ENCODE measurements around the gene RPLP2. TPM values are rescaled to one million over a fixed set of nuclear protein-coding genes. Genes with fewer than 3 reads are reported as not detected.

The RPLP2 gene
- total and polyA plus RNA-seq, 2 experiments from 2014 or later = 263 to 726 TPM

DNA sequence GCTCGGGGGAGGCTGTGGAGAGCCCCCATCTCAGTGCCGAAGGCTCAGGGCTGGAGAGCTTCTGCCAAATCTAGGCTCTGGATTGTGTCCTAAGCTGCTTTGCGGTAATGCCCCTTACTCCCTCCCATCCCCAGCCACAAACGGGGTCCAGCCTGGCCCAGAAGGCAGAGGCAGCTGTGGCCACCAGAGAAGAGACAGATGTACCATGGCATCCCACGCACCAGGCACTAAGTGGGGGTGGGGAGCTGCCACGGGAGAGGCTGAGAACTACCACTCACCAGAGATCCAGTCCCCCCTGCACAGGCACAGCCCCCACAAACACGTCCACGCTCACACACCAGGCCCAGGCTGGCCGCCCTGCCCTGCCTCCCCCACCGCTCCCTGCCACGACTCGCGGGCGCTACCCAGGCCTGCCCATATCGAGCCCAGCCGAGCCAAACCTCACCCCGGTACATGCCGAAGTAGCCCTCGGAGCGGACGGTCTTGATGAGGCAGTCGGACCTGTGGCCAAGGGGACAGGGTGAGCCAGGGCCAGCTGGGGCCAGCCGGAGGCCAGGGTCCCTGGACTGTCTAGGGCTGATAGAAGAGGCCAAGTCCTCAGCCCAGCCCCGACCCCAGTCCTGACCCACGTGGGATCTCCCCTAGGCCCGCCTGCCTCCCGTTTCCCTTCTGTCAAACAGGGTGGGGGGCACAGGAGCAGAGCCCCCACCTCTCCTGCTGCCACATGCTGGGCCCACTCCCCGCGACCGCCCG lies 15.6 kb upstream of the RPLP2 start:
- Histone ChIP-seq H3K9me3 (ENCODE audit: low read depth) (no peaks in the 10 kb centered on the region), H3K27me3 (replicated peaks; ENCODE audit: insufficient read depth) (no peaks in the 10 kb centered on the region), H3K4me3 (no peak overlapping the region), H3K4me2 (ENCODE audit: unreplicated experiment) (no peak overlapping the region), H3K79me2 (ENCODE audit: insufficient read depth) (peaks cover 12% of the 10 kb centered on the region), H3K27ac (no peak overlapping the region), H4K20me1 (ENCODE audit: insufficient read depth) (no peaks in the 10 kb centered on the region), H2AFZ (no peak overlapping the region), H3F3A (ENCODE audit: insufficient read depth) (peaks cover 8% of the 10 kb centered on the region; the same call in 1 of the 2 replicates), H3K4me1 (ENCODE audit: insufficient read depth) (peaks cover 6% of the 10 kb centered on the region), H3K9ac (no peak overlapping the region), H3K36me3 (ENCODE audit: low read depth) (no peaks in the 10 kb centered on the region; the same call in 1 of the 2 replicates), H3K9me2 (ENCODE audit: insufficient read depth) (no peaks in the 10 kb centered on the region)
- no peak for TF ChIP-seq EZH2 (IDR thresholded peaks at IDR 0.05; ENCODE audit: insufficient read depth, poor library complexity, severe bottlenecking)
- no peak for TF ChIP-seq EZH2phosphoT487 (IDR thresholded peaks at IDR 0.05; ENCODE audit: insufficient read depth, low read depth)
- in situ Hi-C loops (cut with MboI) = no loop called here
- WGBS, 2 experiments (ENCODE audit: low coverage in 1 of 2, low lambda C conversion rate in 2 of 2, missing lambda C conversion rate in 2 of 2) = 88 to 90% methylated on average over 29 to 30 of the region's 31 CpGs
- no peak for DNase-seq

DNA sequence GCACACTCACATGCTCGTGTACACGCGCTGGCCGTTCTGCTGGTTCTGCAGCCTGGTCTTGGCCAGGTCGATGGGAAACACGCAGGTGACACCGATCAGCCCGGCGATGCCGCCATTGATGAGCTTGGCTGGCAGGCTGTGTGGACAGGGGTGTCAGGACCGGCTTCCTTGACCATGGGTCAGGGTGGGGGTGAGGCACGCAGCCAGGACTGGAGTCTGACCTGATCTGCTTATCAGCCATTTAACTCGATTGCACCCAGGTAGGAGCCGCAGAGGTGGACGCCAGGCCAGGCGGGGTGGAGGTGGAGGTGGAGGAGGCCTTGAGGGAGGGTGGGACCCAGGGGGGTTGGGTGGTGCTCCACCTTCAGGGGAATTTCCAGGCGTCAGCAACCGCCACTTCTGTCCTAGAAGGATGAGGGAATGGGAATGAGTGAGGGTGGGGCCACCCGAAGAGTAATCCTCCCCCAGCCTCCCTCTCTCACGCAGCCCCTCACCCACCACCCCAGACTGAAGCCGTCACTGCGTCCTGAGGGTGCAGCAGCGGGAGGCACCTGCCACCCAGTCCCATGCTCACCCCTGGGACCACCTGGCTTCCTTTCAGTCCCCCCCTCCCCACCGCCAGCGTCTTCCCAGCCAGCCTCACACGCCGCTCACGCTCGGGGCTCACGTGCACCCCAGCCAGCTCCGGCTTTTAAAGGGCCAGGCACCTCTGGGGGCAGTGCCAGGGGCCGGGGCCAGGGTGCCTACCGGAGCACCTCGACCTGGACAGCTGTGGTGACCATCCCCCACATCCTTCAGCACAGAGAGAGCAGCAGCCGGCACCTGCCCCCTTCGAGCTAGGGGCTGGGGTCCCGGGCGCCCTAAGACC lies 14.8 kb upstream of the RPLP2 start:
- Histone ChIP-seq H3K4me2 (ENCODE audit: unreplicated experiment) (peak overlapping the region; percentile 78), H3K4me1 (ENCODE audit: insufficient read depth) (peaks cover 6% of the 10 kb centered on the region), H3K4me3 (peak overlapping the region; percentile 76), H3K79me2 (ENCODE audit: insufficient read depth) (peaks cover 12% of the 10 kb centered on the region), H3K9me2 (ENCODE audit: insufficient read depth) (no peaks in the 10 kb centered on the region), H3F3A (ENCODE audit: insufficient read depth) (peaks cover 8% of the 10 kb centered on the region; the same call in 1 of the 2 replicates), H3K36me3 (ENCODE audit: low read depth) (no peaks in the 10 kb centered on the region; the same call in 1 of the 2 replicates), H3K27me3 (replicated peaks; ENCODE audit: insufficient read depth) (no peaks in the 10 kb centered on the region), H3K27ac (peak overlapping the region; percentile 64; the same call in 1 of the 2 replicates), H4K20me1 (ENCODE audit: insufficient read depth) (no peaks in the 10 kb centered on the region), H3K9me3 (ENCODE audit: low read depth) (no peaks in the 10 kb centered on the region), H2AFZ (no peak overlapping the region), H3K9ac (peak overlapping the region; percentile 78)
- 29 to 49% methylated on average over 21 to 36 of the region's 38 CpGs for WGBS, 2 experiments (ENCODE audit: low coverage in 1 of 2, low lambda C conversion rate in 2 of 2, missing lambda C conversion rate in 2 of 2)
- TF ChIP-seq EZH2 (IDR thresholded peaks at IDR 0.05; ENCODE audit: insufficient read depth, poor library complexity, severe bottlenecking) (no peak), EZH2phosphoT487 (IDR thresholded peaks at IDR 0.05; ENCODE audit: insufficient read depth, low read depth) (no peak)
- DNase-seq = peak; percentile 64
- in situ Hi-C loops (cut with MboI) = no loop called here

DNA sequence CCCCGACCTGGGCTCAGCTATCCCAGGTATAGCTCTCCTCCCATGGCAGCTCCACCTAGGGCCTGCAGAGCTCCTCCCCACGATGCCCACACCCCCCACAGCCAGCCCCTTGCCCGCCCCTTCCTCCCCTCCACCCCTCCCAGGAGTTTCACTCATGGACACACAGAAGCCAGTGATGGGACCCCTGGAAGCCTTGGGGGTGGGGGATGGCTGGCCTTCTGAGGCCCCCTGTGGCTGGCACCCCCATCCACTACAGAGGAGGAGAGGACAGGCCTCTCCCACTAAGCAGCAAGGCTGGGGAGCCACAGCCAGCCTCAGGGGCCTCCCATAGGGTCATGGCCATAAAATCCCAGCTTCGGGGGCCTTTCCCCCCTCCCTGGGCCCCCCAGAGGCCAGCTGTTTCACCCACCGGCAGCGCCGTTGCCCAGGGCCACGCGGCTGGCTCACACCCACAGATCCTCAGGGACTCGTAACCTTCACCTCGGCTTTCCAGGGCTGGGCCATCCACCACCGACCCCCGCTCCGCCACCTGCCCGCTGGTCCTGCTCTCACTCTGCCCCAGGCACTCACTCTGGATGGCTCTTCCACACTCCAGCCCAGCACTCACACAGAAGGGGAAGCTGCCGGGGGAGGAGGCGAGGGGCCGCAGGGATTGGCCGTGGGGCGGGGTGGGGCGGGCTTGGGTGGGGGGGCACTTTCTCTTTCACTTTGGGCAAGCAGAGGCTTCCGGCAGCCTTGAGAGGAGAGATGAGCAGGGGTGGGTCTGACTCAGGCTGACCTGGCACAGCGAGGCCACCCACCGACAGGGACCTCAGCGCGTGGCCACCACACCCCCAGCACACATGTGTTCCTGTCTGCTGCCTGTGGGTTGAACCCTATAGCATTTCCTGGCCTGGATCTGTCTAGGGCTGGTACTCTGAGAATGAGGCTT lies 13.9 kb upstream of the RPLP2 start:
- Histone ChIP-seq H2AFZ (no peak overlapping the region), H3F3A (ENCODE audit: insufficient read depth) (peaks cover 4% of the 10 kb centered on the region; the same call in 1 of the 2 replicates), H3K27ac (peak overlapping the region; percentile 86), H4K20me1 (ENCODE audit: insufficient read depth) (no peaks in the 10 kb centered on the region), H3K27me3 (replicated peaks; ENCODE audit: insufficient read depth) (no peaks in the 10 kb centered on the region), H3K9ac (peak overlapping the region; percentile 85), H3K9me2 (ENCODE audit: insufficient read depth) (no peaks in the 10 kb centered on the region), H3K4me1 (ENCODE audit: insufficient read depth) (peaks cover 6% of the 10 kb centered on the region), H3K79me2 (ENCODE audit: insufficient read depth) (peaks cover 12% of the 10 kb centered on the region), H3K9me3 (ENCODE audit: low read depth) (no peaks in the 10 kb centered on the region), H3K4me2 (ENCODE audit: unreplicated experiment) (peak overlapping the region; percentile 84), H3K36me3 (ENCODE audit: low read depth) (no peaks in the 10 kb centered on the region; the same call in 1 of the 2 replicates), H3K4me3 (peak overlapping the region; percentile 82)
- in situ Hi-C loops (cut with MboI) = no loop called here
- 1 to 6% methylated on average over 14 to 24 of the region's 26 CpGs for WGBS, 2 experiments (ENCODE audit: low coverage in 1 of 2, low lambda C conversion rate in 2 of 2, missing lambda C conversion rate in 2 of 2)
- peak; percentile 96 for DNase-seq
- TF ChIP-seq EZH2phosphoT487 (IDR thresholded peaks at IDR 0.05; ENCODE audit: insufficient read depth, low read depth) (no peak), EZH2 (IDR thresholded peaks at IDR 0.05; ENCODE audit: insufficient read depth, poor library complexity, severe bottlenecking) (no peak)

Data from GM23248 (cell line).